Measurements from ENCODE around the gene MMAB. TPM values are rescaled to one million over a fixed set of nuclear protein-coding genes. Genes with fewer than 3 reads are reported as not detected.

The MMAB gene
- total and polyA plus RNA-seq, 2 experiments from 2014 or later = 46.6 to 80.8 TPM

- no peak overlapping the region for H3K27ac ChIP-seq
- peaks cover 4% of the 10 kb centered on the region for H3K4me1 ChIP-seq (ENCODE audit: insufficient read depth)
Measured at GRCh38 chr12:109596418-109597244, 23.3 kb upstream of the MMAB start.

GRCh38 chr12:109595321-109595902 is 22.1 kb upstream of the MMAB start:
- Histone ChIP-seq H3K9me2 (replicated peaks; ENCODE audit: insufficient read depth) (no peaks in the 10 kb centered on the region), H3K4me3 (no peak overlapping the region), H3K79me2 (no peaks in the 10 kb centered on the region), H3K27me3 (no peaks in the 10 kb centered on the region), H3K4me2 (no peak overlapping the region), H2AFZ (no peak overlapping the region), H4K20me1 (ENCODE audit: insufficient read depth, poor library complexity, severe bottlenecking) (no peaks in the 10 kb centered on the region), H3K36me3 (replicated peaks; ENCODE audit: insufficient read depth, low read depth) (no peaks in the 10 kb centered on the region), H3K27ac (no peak overlapping the region), H3K9me3 (ENCODE audit: low read depth) (no peaks in the 10 kb centered on the region), H3K4me1 (ENCODE audit: insufficient read depth) (peaks cover 4% of the 10 kb centered on the region)
- TF ChIP-seq EZH2phosphoT487 (IDR thresholded peaks at IDR 0.05; ENCODE audit: low read depth, severe bottlenecking, unreplicated experiment) (no peak), EZH2 (IDR thresholded peaks at IDR 0.05; ENCODE audit: borderline replicate concordance) (no peak)
- TF ChIP-seq, protein P1, sequence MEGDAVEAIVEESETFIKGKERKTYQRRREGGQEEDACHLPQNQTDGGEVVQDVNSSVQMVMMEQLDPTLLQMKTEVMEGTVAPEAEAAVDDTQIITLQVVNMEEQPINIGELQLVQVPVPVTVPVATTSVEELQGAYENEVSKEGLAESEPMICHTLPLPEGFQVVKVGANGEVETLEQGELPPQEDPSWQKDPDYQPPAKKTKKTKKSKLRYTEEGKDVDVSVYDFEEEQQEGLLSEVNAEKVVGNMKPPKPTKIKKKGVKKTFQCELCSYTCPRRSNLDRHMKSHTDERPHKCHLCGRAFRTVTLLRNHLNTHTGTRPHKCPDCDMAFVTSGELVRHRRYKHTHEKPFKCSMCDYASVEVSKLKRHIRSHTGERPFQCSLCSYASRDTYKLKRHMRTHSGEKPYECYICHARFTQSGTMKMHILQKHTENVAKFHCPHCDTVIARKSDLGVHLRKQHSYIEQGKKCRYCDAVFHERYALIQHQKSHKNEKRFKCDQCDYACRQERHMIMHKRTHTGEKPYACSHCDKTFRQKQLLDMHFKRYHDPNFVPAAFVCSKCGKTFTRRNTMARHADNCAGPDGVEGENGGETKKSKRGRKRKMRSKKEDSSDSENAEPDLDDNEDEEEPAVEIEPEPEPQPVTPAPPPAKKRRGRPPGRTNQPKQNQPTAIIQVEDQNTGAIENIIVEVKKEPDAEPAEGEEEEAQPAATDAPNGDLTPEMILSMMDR (IDR thresholded peaks at IDR 0.05; ENCODE audit: poor library complexity) = no peak
- 75% methylated on average over 10 of the region's 10 CpGs for WGBS (ENCODE audit: low lambda C conversion rate, missing lambda C conversion rate)
- DNase-seq (ENCODE audit: low spot score) = no peak

More at GRCh38 chr12:109596418-109597244, 23.3 kb upstream of the MMAB start:
- no peaks in the 10 kb centered on the region for H3K27me3 ChIP-seq
- H3K79me2 ChIP-seq = no peaks in the 10 kb centered on the region
- H3K9me2 ChIP-seq (replicated peaks; ENCODE audit: insufficient read depth) = no peaks in the 10 kb centered on the region
- 90% methylated on average over 22 of the region's 24 CpGs for WGBS (ENCODE audit: low lambda C conversion rate, missing lambda C conversion rate)
- H3K4me3 ChIP-seq = no peak overlapping the region
- H4K20me1 ChIP-seq (ENCODE audit: insufficient read depth, poor library complexity, severe bottlenecking) = no peaks in the 10 kb centered on the region
- H3K9me3 ChIP-seq (ENCODE audit: low read depth) = no peaks in the 10 kb centered on the region
- DNase-seq (ENCODE audit: low spot score) = no peak
- no peak overlapping the region for H3K4me2 ChIP-seq
- H2AFZ ChIP-seq = no peak overlapping the region
- no peaks in the 10 kb centered on the region for H3K36me3 ChIP-seq (replicated peaks; ENCODE audit: insufficient read depth, low read depth)
- no peak for TF ChIP-seq EZH2phosphoT487 (IDR thresholded peaks at IDR 0.05; ENCODE audit: low read depth, severe bottlenecking, unreplicated experiment)
- no peak for TF ChIP-seq EZH2 (IDR thresholded peaks at IDR 0.05; ENCODE audit: borderline replicate concordance)
- TF ChIP-seq, protein P1 (IDR thresholded peaks at IDR 0.05; ENCODE audit: poor library complexity) = no peak

GRCh38 chr12:109594556-109595317 is 21.4 kb upstream of the MMAB start:
- no peaks in the 10 kb centered on the region for H3K36me3 ChIP-seq (replicated peaks; ENCODE audit: insufficient read depth, low read depth)
- TF ChIP-seq EZH2phosphoT487 (IDR thresholded peaks at IDR 0.05; ENCODE audit: low read depth, severe bottlenecking, unreplicated experiment) (no peak), EZH2 (IDR thresholded peaks at IDR 0.05; ENCODE audit: borderline replicate concordance) (no peak)
- TF ChIP-seq, protein P1 (IDR thresholded peaks at IDR 0.05; ENCODE audit: poor library complexity) = no peak
- H3K4me3 ChIP-seq = no peak overlapping the region
- no peak for DNase-seq (ENCODE audit: low spot score)
- no peak overlapping the region for H2AFZ ChIP-seq
- no peaks in the 10 kb centered on the region for H3K9me3 ChIP-seq (ENCODE audit: low read depth)
- H3K27ac ChIP-seq = no peak overlapping the region
- peaks cover 4% of the 10 kb centered on the region for H3K4me1 ChIP-seq (ENCODE audit: insufficient read depth)
- no peaks in the 10 kb centered on the region for H3K9me2 ChIP-seq (replicated peaks; ENCODE audit: insufficient read depth)
- WGBS (ENCODE audit: low lambda C conversion rate, missing lambda C conversion rate) = 96% methylated on average over 15 of the region's 15 CpGs
- no peaks in the 10 kb centered on the region for H4K20me1 ChIP-seq (ENCODE audit: insufficient read depth, poor library complexity, severe bottlenecking)
- H3K79me2 ChIP-seq = no peaks in the 10 kb centered on the region
- H3K4me2 ChIP-seq = no peak overlapping the region
- H3K27me3 ChIP-seq = no peaks in the 10 kb centered on the region

Measured in hepatocyte (in vitro differentiated cells).